Hepatocyte (in vitro differentiated cells): Measurements from ENCODE around the gene PRSS53. TPM values are rescaled to one million over a fixed set of nuclear protein-coding genes. Genes with fewer than 3 reads are reported as not detected.

ENCODE experiments used
- DNase-seq: peaks from one replicate; pipeline ENCODE4 v3.0.0-alpha.2; 2016; ENCODE audit warnings: low spot score
- H2AFZ ChIP-seq: fragments of 200-600 bp; sonication (generic); 2 replicates; pipeline ENCODE4 v1.6.0; 2016; ENCODE audit warnings: antibody characterized with exemption, mild to moderate bottlenecking
- H3K27ac ChIP-seq: fragments of 200-600 bp; sonication (generic); 2 replicates; pipeline ENCODE4 v1.5.1; 2016; ENCODE audit warnings: mild to moderate bottlenecking
- H3K27me3 ChIP-seq: fragments of 200-600 bp; sonication (generic); 2 replicates; pipeline ENCODE4 v1.6.1; 2016
- H3K36me3 ChIP-seq: fragments of 200-600 bp; sonication (generic); replicated peaks from 2 replicates; pipeline ENCODE4 v1.5.1; 2016; ENCODE audit warnings: low read depth; ENCODE audit not compliant: insufficient read depth
- H3K4me1 ChIP-seq: fragments of 200-600 bp; sonication (generic); 2 replicates; pipeline ENCODE4 v1.5.1; 2016; ENCODE audit warnings: mild to moderate bottlenecking, moderate library complexity; ENCODE audit not compliant: insufficient read depth
- H3K4me2 ChIP-seq: fragments of 200-600 bp; sonication (generic); 2 replicates; pipeline ENCODE4 v1.6.0; 2016
- H3K4me3 ChIP-seq: fragments of 200-600 bp; sonication (generic); 2 replicates; pipeline ENCODE4 v1.5.1; 2016; ENCODE audit warnings: mild to moderate bottlenecking
- H3K79me2 ChIP-seq: fragments of 200-600 bp; sonication (generic); 2 replicates; pipeline ENCODE4 v1.6.0; 2017; ENCODE audit warnings: mild to moderate bottlenecking
- H3K9me2 ChIP-seq: fragments of 200-600 bp; sonication (generic); replicated peaks from 2 replicates; pipeline ENCODE4 v1.6.0; 2017; ENCODE audit warnings: mild to moderate bottlenecking; ENCODE audit not compliant: insufficient read depth
- H3K9me3 ChIP-seq: fragments of 200-600 bp; sonication (generic); 2 replicates; pipeline ENCODE4 v1.5.1; 2016; ENCODE audit warnings: low read depth, mild to moderate bottlenecking
- H4K20me1 ChIP-seq: fragments of 200-600 bp; sonication (generic); 2 replicates; pipeline ENCODE4 v1.6.0; 2016; ENCODE audit warnings: mild to moderate bottlenecking; ENCODE audit not compliant: insufficient read depth, poor library complexity, severe bottlenecking
- EZH2 ChIP-seq: fragments of 200-600 bp; sonication (generic); IDR thresholded peaks from 2 replicates; pipeline ENCODE4 v1.6.1; 2016; ENCODE audit warnings: antibody characterized with exemption, mild to moderate bottlenecking, borderline replicate concordance
- EZH2phosphoT487 ChIP-seq: fragments of 200-600 bp; sonication (generic); IDR thresholded peaks from one replicate; pipeline ENCODE4 v1.6.1; 2018; ENCODE audit warnings: antibody characterized with exemption, mild to moderate bottlenecking, low read depth, moderate library complexity; ENCODE audit not compliant: unreplicated experiment, severe bottlenecking
- WGBS: methylation state at CpG from one replicate; pipeline ENCODE4 v1.1.6; 2016; ENCODE audit warnings: low lambda C conversion rate; ENCODE audit errors: missing lambda C conversion rate; 5-methylcytosine and 5-hydroxymethylcytosine counted together
- polyA plus RNA-seq: library from polyadenylated mRNA; unstranded; fragments of >200 nt; fragmentation: Nextera tagmentation; extraction: Ambion mirVana; gene quantifications from 2 replicates; pipeline ENCODE4 v1.2.1, GENCODE V29; 2016
- total RNA-seq: library from RNA; depleted of rRNA; stranded (reverse); fragments of >200 nt; gene quantifications from 2 replicates; pipeline ENCODE4 v1.2.3, GENCODE V29; 2014
- TF ChIP-seq, protein P1 (sequence below): fragments of 200-600 bp; sonication (generic); IDR thresholded peaks from 2 replicates; pipeline ENCODE4 v1.5.1; 2016; ENCODE audit warnings: antibody characterized with exemption, mild to moderate bottlenecking; ENCODE audit not compliant: poor library complexity

The PRSS53 gene
- total and polyA plus RNA-seq, 2 experiments from 2014 or later, result 0.39 to 2.2 TPM

DNA sequence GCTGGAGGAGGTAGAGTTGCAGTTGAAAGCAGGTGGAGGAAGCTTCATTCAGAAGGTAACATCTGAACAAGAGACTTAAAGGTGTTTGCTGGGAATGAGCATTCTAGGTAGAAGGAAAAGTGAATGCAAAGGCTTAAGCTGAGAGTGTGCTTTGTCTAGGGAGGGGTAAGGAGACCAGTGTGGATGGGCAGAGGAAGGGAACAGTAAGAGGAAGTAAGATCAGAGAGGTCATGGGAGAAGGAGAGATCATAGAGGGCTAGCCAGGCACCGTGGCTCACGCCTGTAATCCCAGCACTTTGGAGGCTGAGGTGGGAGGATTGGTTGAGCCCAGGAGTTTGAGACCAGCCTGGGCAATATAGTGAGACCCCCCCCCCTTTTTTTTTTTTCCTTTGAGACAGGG lies 52.1 kb downstream of the PRSS53 start:
- Histone ChIP-seq H4K20me1 (peaks cover 7% of the 10 kb centered on the region), H3K79me2 (peaks cover 13% of the 10 kb centered on the region), H3K4me2 (no peak overlapping the region), H3K36me3 (no peaks in the 10 kb centered on the region), H2AFZ (no peak overlapping the region), H3K4me3 (no peak overlapping the region), H3K27ac (no peak overlapping the region), H3K27me3 (no peaks in the 10 kb centered on the region), H3K9me2 (no peaks in the 10 kb centered on the region), H3K4me1 (no peaks in the 10 kb centered on the region), H3K9me3 (no peaks in the 10 kb centered on the region)
- 75% methylated on average over 2 of the region's 2 CpGs for WGBS
- TF ChIP-seq EZH2, result no peak
- TF ChIP-seq, protein P1, sequence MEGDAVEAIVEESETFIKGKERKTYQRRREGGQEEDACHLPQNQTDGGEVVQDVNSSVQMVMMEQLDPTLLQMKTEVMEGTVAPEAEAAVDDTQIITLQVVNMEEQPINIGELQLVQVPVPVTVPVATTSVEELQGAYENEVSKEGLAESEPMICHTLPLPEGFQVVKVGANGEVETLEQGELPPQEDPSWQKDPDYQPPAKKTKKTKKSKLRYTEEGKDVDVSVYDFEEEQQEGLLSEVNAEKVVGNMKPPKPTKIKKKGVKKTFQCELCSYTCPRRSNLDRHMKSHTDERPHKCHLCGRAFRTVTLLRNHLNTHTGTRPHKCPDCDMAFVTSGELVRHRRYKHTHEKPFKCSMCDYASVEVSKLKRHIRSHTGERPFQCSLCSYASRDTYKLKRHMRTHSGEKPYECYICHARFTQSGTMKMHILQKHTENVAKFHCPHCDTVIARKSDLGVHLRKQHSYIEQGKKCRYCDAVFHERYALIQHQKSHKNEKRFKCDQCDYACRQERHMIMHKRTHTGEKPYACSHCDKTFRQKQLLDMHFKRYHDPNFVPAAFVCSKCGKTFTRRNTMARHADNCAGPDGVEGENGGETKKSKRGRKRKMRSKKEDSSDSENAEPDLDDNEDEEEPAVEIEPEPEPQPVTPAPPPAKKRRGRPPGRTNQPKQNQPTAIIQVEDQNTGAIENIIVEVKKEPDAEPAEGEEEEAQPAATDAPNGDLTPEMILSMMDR, result no peak
- no peak for TF ChIP-seq EZH2phosphoT487
- no peak for DNase-seq

DNA sequence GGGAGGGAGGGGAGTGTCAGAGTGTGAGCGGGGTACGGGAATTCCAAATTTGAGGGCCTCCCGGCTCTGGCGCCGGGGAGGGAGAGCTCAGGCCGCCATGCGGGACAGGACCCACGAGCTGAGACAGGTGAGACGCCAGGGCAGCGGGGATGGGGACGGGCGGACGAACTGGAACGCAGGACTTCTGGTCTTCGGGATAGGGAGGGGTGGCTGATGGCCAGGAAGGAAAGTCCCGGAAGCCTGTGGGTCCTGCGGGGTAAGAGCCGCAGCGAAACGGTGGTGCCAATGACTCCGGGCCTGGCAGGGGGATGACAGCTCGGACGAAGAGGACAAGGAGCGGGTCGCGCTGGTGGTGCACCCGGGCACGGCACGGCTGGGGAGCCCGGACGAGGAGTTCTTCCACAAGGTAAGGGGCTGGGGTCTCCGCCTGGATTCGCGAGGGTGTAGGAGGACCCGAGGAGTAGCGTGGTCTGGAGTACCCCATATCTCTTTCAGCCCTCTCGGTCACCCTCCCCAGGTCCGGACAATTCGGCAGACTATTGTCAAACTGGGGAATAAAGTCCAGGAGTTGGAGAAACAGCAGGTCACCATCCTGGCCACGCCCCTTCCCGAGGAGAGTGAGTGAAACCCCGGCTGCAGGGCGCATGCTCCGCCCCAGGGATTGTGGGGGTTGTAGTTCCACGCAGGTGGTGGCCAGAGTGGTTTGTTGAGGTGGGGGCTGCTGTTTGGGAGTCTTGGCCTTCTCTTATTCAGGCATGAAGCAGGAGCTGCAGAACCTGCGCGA lies 54.8 kb downstream of the PRSS53 start:
- TF ChIP-seq EZH2phosphoT487 (no peak), EZH2 (no peak)
- TF ChIP-seq, protein P1, result no peak
- Histone ChIP-seq H3K27me3 (no peaks in the 10 kb centered on the region), H3K4me2 (peak overlapping the region; percentile 79), H3K4me1 (no peaks in the 10 kb centered on the region), H4K20me1 (peaks cover 7% of the 10 kb centered on the region), H3K4me3 (peak overlapping the region; percentile 82), H3K27ac (peak overlapping the region; percentile 85), H3K9me3 (no peaks in the 10 kb centered on the region), H2AFZ (peak overlapping the region; percentile 43), H3K36me3 (no peaks in the 10 kb centered on the region), H3K9me2 (no peaks in the 10 kb centered on the region), H3K79me2 (peaks cover 13% of the 10 kb centered on the region)
- WGBS, result 2% methylated on average over 33 of the region's 47 CpGs
- DNase-seq, result peak; percentile 96

Other genes starting within 250 kb of the PRSS53 start
- gene BCL7C, start 194.9 kb downstream of the PRSS53 start, total RNA-seq, result 21.4 and 25.7 TPM in 2 replicates
- gene BCL7C, start 194.9 kb downstream of the PRSS53 start, polyA plus RNA-seq, result 54.1 and 57.3 TPM in 2 replicates
- 1.1 and 1.7 TPM in 2 replicates for gene CTF1, start 192.3 kb downstream of the PRSS53 start, total RNA-seq
- 13.0 and 18.2 TPM in 2 replicates for gene CTF1, start 192.3 kb downstream of the PRSS53 start, polyA plus RNA-seq
- 15.6 and 19.4 TPM in 2 replicates for gene FBXL19, start 165.4 kb downstream of the PRSS53 start, total RNA-seq
- 2.1 and 3.6 TPM in 2 replicates for gene FBXL19, start 165.4 kb downstream of the PRSS53 start, polyA plus RNA-seq
- 42.4 and 52.5 TPM in 2 replicates for gene ORAI3, start 139.9 kb downstream of the PRSS53 start, total RNA-seq
- 54.0 and 56.9 TPM in 2 replicates for gene ORAI3, start 139.9 kb downstream of the PRSS53 start, polyA plus RNA-seq
- gene SETD1A, start 131.2 kb downstream of the PRSS53 start, total RNA-seq, result 1.8 and 2.7 TPM in 2 replicates
- 2.2 and 2.3 TPM in 2 replicates for gene SETD1A, start 131.2 kb downstream of the PRSS53 start, polyA plus RNA-seq
- gene HSD3B7, start 103.7 kb downstream of the PRSS53 start, total RNA-seq, result 17.5 and 18.1 TPM in 2 replicates
- gene HSD3B7, start 103.7 kb downstream of the PRSS53 start, polyA plus RNA-seq, result 16.7 and 20.8 TPM in 2 replicates
- gene STX1B, start 78.3 kb downstream of the PRSS53 start, total RNA-seq, result 0.87 and 1.6 TPM in 2 replicates
- 2.0 and 2.7 TPM in 2 replicates for gene STX1B, start 78.3 kb downstream of the PRSS53 start, polyA plus RNA-seq
- 23.2 and 25.9 TPM in 2 replicates for gene STX4, start 55.4 kb downstream of the PRSS53 start, total RNA-seq
- 72.4 and 90.4 TPM in 2 replicates for gene STX4, start 55.4 kb downstream of the PRSS53 start, polyA plus RNA-seq
- 6.9 and 8.1 TPM in 2 replicates for gene ZNF668, start 14.7 kb downstream of the PRSS53 start, total RNA-seq
- gene ZNF668, start 14.7 kb downstream of the PRSS53 start, polyA plus RNA-seq, result 12.4 and 13.0 TPM in 2 replicates
- gene ZNF646, start 14.5 kb downstream of the PRSS53 start, total RNA-seq, result 6.2 and 9.1 TPM in 2 replicates
- 3.1 and 4.8 TPM in 2 replicates for gene ZNF646, start 14.5 kb downstream of the PRSS53 start, polyA plus RNA-seq
- gene VKORC1, start 5.9 kb upstream of the PRSS53 start, total RNA-seq, result 105 and 128 TPM in 2 replicates
- 195 and 228 TPM in 2 replicates for gene VKORC1, start 5.9 kb upstream of the PRSS53 start, polyA plus RNA-seq
- gene BCKDK, start 19.4 kb upstream of the PRSS53 start, total RNA-seq, result 27.3 and 30.9 TPM in 2 replicates
- gene BCKDK, start 19.4 kb upstream of the PRSS53 start, polyA plus RNA-seq, result 62.1 and 75.2 TPM in 2 replicates
- gene KAT8, start 28.7 kb upstream of the PRSS53 start, total RNA-seq, result 44.2 and 53.4 TPM in 2 replicates
- gene KAT8, start 28.7 kb upstream of the PRSS53 start, polyA plus RNA-seq, result 33.9 and 34.8 TPM in 2 replicates
- 155 and 192 TPM in 2 replicates for gene PRSS8, start 46.8 kb upstream of the PRSS53 start, total RNA-seq
- 297 and 320 TPM in 2 replicates for gene PRSS8, start 46.8 kb upstream of the PRSS53 start, polyA plus RNA-seq
- gene PRSS36, start 61.1 kb upstream of the PRSS53 start, total RNA-seq, result 0.63 and 2.9 TPM in 2 replicates
- gene PRSS36, start 61.1 kb upstream of the PRSS53 start, polyA plus RNA-seq, result 1.4 and 2.1 TPM in 2 replicates
- 39.7 and 47.4 TPM in 2 replicates for gene FUS, start 91.2 kb upstream of the PRSS53 start, total RNA-seq
- 327 and 345 TPM in 2 replicates for gene FUS, start 91.2 kb upstream of the PRSS53 start, polyA plus RNA-seq
- 9.4 and 15.1 TPM in 2 replicates for gene PYCARD, start 113.8 kb upstream of the PRSS53 start, total RNA-seq
- gene PYCARD, start 113.8 kb upstream of the PRSS53 start, polyA plus RNA-seq, result 13.8 and 16.1 TPM in 2 replicates
- gene TRIM72, start 125.2 kb upstream of the PRSS53 start, total RNA-seq, result 0.04 TPM in 1 of 2 replicates, not detected in the other
- gene TRIM72, start 125.2 kb upstream of the PRSS53 start, polyA plus RNA-seq, result not detected in 2 replicates
- gene PYDC1, start 128.2 kb upstream of the PRSS53 start, total RNA-seq, result not detected in 2 replicates
- not detected in 2 replicates for gene PYDC1, start 128.2 kb upstream of the PRSS53 start, polyA plus RNA-seq
- 0.32 and 2.5 TPM in 2 replicates for gene ITGAM, start 171.0 kb upstream of the PRSS53 start, total RNA-seq
- not detected in 2 replicates for gene ITGAM, start 171.0 kb upstream of the PRSS53 start, polyA plus RNA-seq